Neutrophil (primary cell): ENCODE measurements around the gene CHN2.

Source experiments
- H3K27ac ChIP-seq: fragments of 200-600 bp; sonication (generic); 2 replicates; pipeline ENCODE4 v1.5.1; 2016; ENCODE audit warnings: mild to moderate bottlenecking, moderate library complexity
- H3K27me3 ChIP-seq: fragments of 200-600 bp; sonication (generic); 2 replicates; pipeline ENCODE4 v1.6.0; 2016; ENCODE audit warnings: mild to moderate bottlenecking
- H3K36me3 ChIP-seq: fragments of 200-600 bp; sonication (generic); 2 replicates; pipeline ENCODE4 v1.5.1; 2017
- H3K4me1 ChIP-seq, 2 experiments: fragments of 200-600 bp in 1 of 2; sonication (generic) in 1 of 2; 1 replicate in 1 of 2; 2 replicates in 1 of 2; pipeline versions ENCODE4 v1.5.1 to v1.6.1; 2013 to 2016; ENCODE audit warnings: low read depth in 1 of 2, low read length in 1 of 2, mild to moderate bottlenecking in 1 of 2, moderate library complexity in 1 of 2; ENCODE audit not compliant: control insufficient read depth in 1 of 2, insufficient read depth in 1 of 2
- H3K4me3 ChIP-seq, 2 experiments: fragments of 200-600 bp in 1 of 2; sonication (generic) in 1 of 2; 1 replicate in 1 of 2; 2 replicates in 1 of 2; pipeline ENCODE4 v1.5.1; 2013 to 2016; ENCODE audit warnings: low read depth in 1 of 2, low read length in 1 of 2, mild to moderate bottlenecking in 1 of 2, moderate library complexity in 1 of 2
- H3K9me3 ChIP-seq: fragments of 200-600 bp; sonication (generic); 2 replicates; pipeline ENCODE4 v1.5.1; 2016
- TF ChIP-seq, protein P1 (sequence below): fragments of 200-600 bp; sonication (generic); IDR thresholded peaks from 2 replicates; pipeline ENCODE4 v1.5.1; 2016; ENCODE audit warnings: antibody characterized with exemption

Gene CHN2

DNA sequence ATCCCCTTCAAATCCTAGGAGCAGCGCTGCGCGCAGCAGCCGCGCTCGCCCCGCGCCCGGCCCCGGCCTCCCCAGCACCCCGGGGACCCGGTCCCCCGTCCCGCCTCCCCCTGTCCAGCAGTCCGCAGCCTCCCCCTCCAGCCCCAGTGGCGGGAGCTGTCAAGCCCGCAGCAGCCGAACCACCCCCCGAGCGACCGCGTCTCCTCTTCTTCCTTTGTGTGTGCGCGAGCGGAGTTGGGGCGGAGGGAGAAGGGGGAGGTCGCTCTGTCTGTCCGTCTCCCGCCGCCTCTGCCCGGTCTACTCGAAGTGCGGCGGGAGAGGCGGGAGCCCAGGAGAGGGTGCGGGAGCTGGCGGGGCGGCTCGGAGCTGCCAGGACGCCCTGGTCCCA lies 375 bp upstream of the CHN2 start:
- Histone ChIP-seq H3K9me3 (no peaks in the 10 kb centered on the region), H3K4me1 (peaks cover 13 to 18% of the 10 kb centered on the region in 2 experiments), H3K27ac (no peak overlapping the region), H3K27me3 (peaks cover 91% of the 10 kb centered on the region), H3K36me3 (no peaks in the 10 kb centered on the region), H3K4me3 (peak overlapping the region; percentile 56 to 68)
- TF ChIP-seq, protein P1, sequence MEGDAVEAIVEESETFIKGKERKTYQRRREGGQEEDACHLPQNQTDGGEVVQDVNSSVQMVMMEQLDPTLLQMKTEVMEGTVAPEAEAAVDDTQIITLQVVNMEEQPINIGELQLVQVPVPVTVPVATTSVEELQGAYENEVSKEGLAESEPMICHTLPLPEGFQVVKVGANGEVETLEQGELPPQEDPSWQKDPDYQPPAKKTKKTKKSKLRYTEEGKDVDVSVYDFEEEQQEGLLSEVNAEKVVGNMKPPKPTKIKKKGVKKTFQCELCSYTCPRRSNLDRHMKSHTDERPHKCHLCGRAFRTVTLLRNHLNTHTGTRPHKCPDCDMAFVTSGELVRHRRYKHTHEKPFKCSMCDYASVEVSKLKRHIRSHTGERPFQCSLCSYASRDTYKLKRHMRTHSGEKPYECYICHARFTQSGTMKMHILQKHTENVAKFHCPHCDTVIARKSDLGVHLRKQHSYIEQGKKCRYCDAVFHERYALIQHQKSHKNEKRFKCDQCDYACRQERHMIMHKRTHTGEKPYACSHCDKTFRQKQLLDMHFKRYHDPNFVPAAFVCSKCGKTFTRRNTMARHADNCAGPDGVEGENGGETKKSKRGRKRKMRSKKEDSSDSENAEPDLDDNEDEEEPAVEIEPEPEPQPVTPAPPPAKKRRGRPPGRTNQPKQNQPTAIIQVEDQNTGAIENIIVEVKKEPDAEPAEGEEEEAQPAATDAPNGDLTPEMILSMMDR: no peak

DNA sequence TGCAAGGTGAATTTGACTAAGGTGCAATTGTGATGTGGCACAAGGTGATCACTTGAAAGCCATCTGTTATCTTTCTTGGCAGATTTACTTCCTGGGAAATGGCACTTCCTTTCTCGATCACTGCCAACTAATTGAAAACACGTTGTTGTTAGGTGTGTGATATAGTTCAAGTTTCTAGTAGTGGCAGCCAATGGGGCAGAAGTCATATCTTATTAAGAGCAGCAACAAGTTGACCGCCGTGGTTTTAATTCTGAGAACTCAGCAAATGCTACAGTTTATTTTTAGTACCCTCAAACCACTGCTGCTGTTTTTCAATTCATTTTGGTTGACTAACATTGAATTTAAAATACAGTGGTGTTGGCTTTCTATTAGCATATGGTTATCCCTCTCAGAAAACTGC lies 1.6 kb downstream of the CHN2 start:
- Histone ChIP-seq H3K4me3 (no peak overlapping the region), H3K36me3 (no peaks in the 10 kb centered on the region), H3K9me3 (no peaks in the 10 kb centered on the region), H3K27ac (no peak overlapping the region), H3K27me3 (peaks cover 71% of the 10 kb centered on the region), H3K4me1 (peaks cover 13 to 18% of the 10 kb centered on the region in 2 experiments)
- TF ChIP-seq, protein P1: no peak

DNA sequence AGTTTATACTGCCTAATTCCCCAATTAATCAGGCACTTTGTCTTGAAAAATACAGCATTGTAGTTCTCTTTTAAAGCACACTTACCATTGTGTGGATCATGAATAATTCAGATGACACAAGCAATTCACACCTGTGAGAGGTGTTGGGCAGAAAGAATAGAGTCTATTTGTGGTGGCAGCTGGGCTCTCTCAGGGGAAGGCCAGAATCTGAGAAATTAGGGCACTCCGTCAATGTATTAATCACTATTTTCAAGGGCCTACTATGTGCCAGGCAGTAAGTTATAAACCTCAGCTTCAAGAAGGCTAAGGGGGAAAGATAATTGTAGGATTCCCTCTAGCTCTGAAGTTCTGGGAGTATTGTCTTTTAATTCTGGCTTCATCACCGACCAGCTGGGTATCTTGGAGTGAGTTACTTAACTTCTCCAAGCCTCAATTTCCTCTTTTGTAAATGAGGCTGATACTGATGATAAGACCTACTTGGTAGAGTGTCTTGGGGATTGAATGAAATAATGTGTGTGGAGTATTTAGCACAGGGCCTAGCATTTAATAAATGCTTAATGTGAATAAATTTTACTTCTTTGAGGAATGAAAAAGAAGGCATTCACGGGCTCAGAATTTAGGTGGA lies 2.5 kb downstream of the CHN2 start:
- H3K4me3 ChIP-seq: no peak overlapping the region
- no peaks in the 10 kb centered on the region for H3K36me3 ChIP-seq
- H3K4me1 ChIP-seq: peaks cover 13 to 18% of the 10 kb centered on the region in 2 experiments
- TF ChIP-seq, protein P1: no peak
- no peak overlapping the region for H3K27ac ChIP-seq
- H3K27me3 ChIP-seq: peaks cover 62% of the 10 kb centered on the region
- H3K9me3 ChIP-seq: no peaks in the 10 kb centered on the region

DNA sequence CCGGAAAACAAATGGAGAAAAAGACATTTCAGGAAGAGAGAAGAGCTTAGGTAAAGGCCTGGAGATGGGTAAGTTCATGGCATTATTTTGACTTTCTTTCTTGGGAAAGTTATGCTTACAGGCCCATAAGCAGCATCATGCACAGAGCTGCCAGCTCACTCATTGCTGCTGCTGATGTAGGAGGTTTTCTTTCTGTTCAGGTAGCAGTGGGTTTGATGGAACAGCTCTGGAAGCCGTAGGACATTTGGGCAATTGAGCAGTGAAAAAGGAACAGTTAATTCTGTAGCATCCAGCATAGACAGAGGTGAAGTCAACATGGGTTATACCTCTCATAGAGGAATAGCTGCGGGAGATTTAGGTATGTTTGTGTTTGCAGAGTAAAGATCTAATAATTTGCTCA lies 3.3 kb downstream of the CHN2 start:
- H3K4me1 ChIP-seq: peaks cover 13 to 18% of the 10 kb centered on the region in 2 experiments
- TF ChIP-seq, protein P1: no peak
- H3K27ac ChIP-seq: no peak overlapping the region
- H3K4me3 ChIP-seq: no peak overlapping the region
- peaks cover 54% of the 10 kb centered on the region for H3K27me3 ChIP-seq
- H3K9me3 ChIP-seq: no peaks in the 10 kb centered on the region
- H3K36me3 ChIP-seq: no peaks in the 10 kb centered on the region

DNA sequence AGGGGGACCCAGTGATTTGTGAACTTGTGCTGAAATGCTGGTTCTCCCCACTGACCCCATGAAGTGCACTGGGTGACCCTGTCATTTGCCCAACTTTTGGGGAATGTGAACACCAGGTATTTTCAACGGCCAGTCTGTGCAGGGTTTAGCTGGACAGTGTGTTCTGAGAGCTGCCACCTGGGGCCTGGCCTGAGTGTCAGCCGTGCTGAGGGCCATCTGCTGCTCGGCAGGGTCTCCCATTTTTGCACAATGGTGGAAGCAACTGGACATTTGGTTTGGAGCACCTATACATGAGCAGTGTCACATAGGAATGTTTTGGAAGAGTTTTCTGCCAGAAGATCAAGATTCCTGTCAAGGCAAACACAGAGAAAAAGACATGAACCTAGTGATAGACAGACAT lies 5.2 kb downstream of the CHN2 start:
- Histone ChIP-seq H3K4me3 (no peak overlapping the region), H3K9me3 (no peaks in the 10 kb centered on the region), H3K27me3 (peaks cover 35% of the 10 kb centered on the region), H3K27ac (no peak overlapping the region), H3K4me1 (peaks cover 8 to 10% of the 10 kb centered on the region in 2 experiments), H3K36me3 (no peaks in the 10 kb centered on the region)
- TF ChIP-seq, protein P1: no peak
